GM12878 (cell line): ENCODE measurements around the gene ZNF341. TPM values are rescaled to one million over a fixed set of nuclear protein-coding genes. Genes with fewer than 3 reads are reported as not detected.

Experiments
- ATAC-seq: fragments of 200-7000 bp; cut with Tn5 transposase; 3 replicates; pipeline ENCODE4 v1.9.1; 2020; ENCODE audit warnings: mild to moderate bottlenecking, moderate library complexity
- BruUV-seq: library from RNA; stranded (reverse); fragments of 400-500 nt; replicated peaks from 2 replicates; lab custom pipeline; 2021; lab: Mats Ljungman, UMichigan
- CTCF ChIA-PET: fragments of 300-600 bp; sonication (Branson Sonifier 250); formaldehyde crosslinking; extraction: SDS; loops from one replicate; lab custom pipeline; 2021; ENCODE audit warnings: inconsistent platforms; lab: Yijun Ruan, JAX
- POLR2A ChIA-PET: fragments of 350-600 bp; formaldehyde crosslinking; extraction: SDS; loops from one replicate; lab custom pipeline; 2021; ENCODE audit warnings: inconsistent platforms; lab: Charles Lee
- RAD21 ChIA-PET: fragments of 300-600 bp; sonication (Branson Sonifier 250); formaldehyde crosslinking; loops from one replicate; lab custom pipeline; 2023; ENCODE audit warnings: antibody characterized with exemption; ENCODE audit not compliant: unreplicated experiment; lab: Charles Lee
- SMC1A ChIA-PET: fragments of 300-600 bp; sonication (Branson Sonifier 250); formaldehyde crosslinking; loops from one replicate; lab custom pipeline; 2023; ENCODE audit not compliant: unreplicated experiment, uncharacterized antibody; lab: Charles Lee
- DNase-seq: peaks from one replicate; pipeline ENCODE4 v3.0.0-alpha.2; 2011; ENCODE audit warnings: low read depth, low spot score
- FAIRE-seq: peaks from 3 replicates; lab custom pipeline; 2011; peaks lifted over from hg19 to GRCh38; lab: Jason Lieb, UNC
- H2AFZ ChIP-seq: 2 replicates; pipeline ENCODE4 v1.6.0; 2011; ENCODE audit warnings: low read depth, low read length, control low read depth; ENCODE audit not compliant: control insufficient read depth
- H3K27ac ChIP-seq: 2 replicates; pipeline ENCODE4 v1.5.1; 2011; ENCODE audit warnings: control low read depth; ENCODE audit not compliant: control insufficient read depth, insufficient read depth
- H3K27me3 ChIP-seq, 2 experiments: replicated peaks in 1 of 2; 2 replicates each; pipeline versions ENCODE4 v1.6.0 to v1.6.1; 2011; ENCODE audit warnings: low read length in 1 of 2; ENCODE audit not compliant: control insufficient read depth in 2 of 2, insufficient read depth in 2 of 2
- H3K36me3 ChIP-seq, 2 experiments: 2 replicates each; pipeline ENCODE4 v1.5.1; 2011; ENCODE audit warnings: low read length in 1 of 2; ENCODE audit not compliant: control insufficient read depth in 2 of 2, insufficient read depth in 2 of 2
- H3K4me1 ChIP-seq: 2 replicates; pipeline ENCODE4 v1.6.1; 2011; ENCODE audit warnings: mild to moderate bottlenecking, low read length, moderate library complexity, mixed read lengths; ENCODE audit not compliant: control insufficient read depth, insufficient read depth
- H3K4me2 ChIP-seq: 2 replicates; pipeline ENCODE4 v1.6.0; 2011; ENCODE audit warnings: control low read depth; ENCODE audit not compliant: control insufficient read depth, insufficient read depth
- H3K4me3 ChIP-seq: fragments of 200-600 bp; sonication (generic); 2 replicates; pipeline ENCODE4 v1.5.1; 2016
- H3K79me2 ChIP-seq: 2 replicates; pipeline ENCODE4 v1.6.0; 2011; ENCODE audit warnings: low read length; ENCODE audit not compliant: control insufficient read depth, insufficient read depth
- H3K9ac ChIP-seq: 2 replicates; pipeline ENCODE4 v1.8.0; 2011; ENCODE audit warnings: low read length, control low read depth, mixed read lengths; ENCODE audit not compliant: control insufficient read depth, insufficient read depth
- H3K9me3 ChIP-seq: replicated peaks from 3 replicates; pipeline ENCODE4 v1.5.1; 2011; ENCODE audit warnings: mild to moderate bottlenecking, low read length; ENCODE audit not compliant: control insufficient read depth, insufficient read depth
- H4K20me1 ChIP-seq: 2 replicates; pipeline ENCODE4 v1.6.0; 2011; ENCODE audit not compliant: control insufficient read depth, insufficient read depth
- BMI1 ChIP-seq: fragments of 450-650 bp; IDR thresholded peaks from 2 replicates; pipeline ENCODE4 v1.6.1; 2016; ENCODE audit warnings: mild to moderate bottlenecking, moderate library complexity, borderline replicate concordance
- BRCA1 ChIP-seq: IDR thresholded peaks from 2 replicates; pipeline ENCODE4 v1.6.1; 2011; ENCODE audit warnings: low read depth, low read length, improper control_type of control experiment
- FOXK2 ChIP-seq: fragments of 450-650 bp; IDR thresholded peaks from 2 replicates; pipeline ENCODE4 v1.6.1; 2017; ENCODE audit warnings: mild to moderate bottlenecking, moderate library complexity
- HCFC1 ChIP-seq: fragments of 150-350 bp; IDR thresholded peaks from 2 replicates; pipeline ENCODE4 v1.6.1; 2014; ENCODE audit warnings: low read length
- IKZF1 ChIP-seq: fragments of 450-650 bp; conservative IDR thresholded peaks from 2 replicates; pipeline ENCODE4 v1.6.1; 2017; ENCODE audit warnings: antibody characterized with exemption, mild to moderate bottlenecking
- RUNX3 ChIP-seq: IDR thresholded peaks from 2 replicates; pipeline ENCODE4 v1.6.1; 2012; ENCODE audit warnings: low read length, inconsistent platforms
- YBX1 ChIP-seq: fragments of 450-650 bp; IDR thresholded peaks from 2 replicates; pipeline ENCODE4 v1.6.1; 2016; ENCODE audit warnings: antibody characterized with exemption
- WGBS: methylation state at CpG from one replicate; pipeline ENCODE4 v1.1.6; 2016; ENCODE audit warnings: low lambda C conversion rate; ENCODE audit not compliant: insufficient replicate concordance, insufficient coverage; ENCODE audit errors: missing lambda C conversion rate; 5-methylcytosine and 5-hydroxymethylcytosine counted together
- in situ Hi-C: fragments of 300-500 bp; cut with MboI; formaldehyde crosslinking; loops from 9 replicates; pipeline ENCODE4 v1.14.3; 2018; ENCODE audit warnings: mixed read lengths
- intact Hi-C: fragments of 100-400 bp; cut with micrococcal nuclease; formaldehyde crosslinking; loops from one replicate; pipeline ENCODE4 v1.14.2; 2022; ENCODE audit not compliant: unreplicated experiment
- polyA plus RNA-seq, 11 experiments: library from polyadenylated mRNA; depleted of rRNA in 4 of 11; unstranded in 6 of 11; stranded (reverse) in 5 of 11; fragments of >200 nt; fragmentation: Nextera tagmentation in 4 of 11; fragmentation: Illumina TruSeq in 1 of 11; extraction: Ambion mirVana in 4 of 11; extraction: Trizol in 1 of 11; gene quantifications; 1 replicate in 1 of 11; 2 replicates in 10 of 11; pipeline versions ENCODE4 v1.2.1 to v1.2.3, GENCODE V29; 2011 to 2016; ENCODE audit warnings: inconsistent platforms in 2 of 11, missing spikeins in 2 of 11, low read depth in 1 of 11
- total RNA-seq, 4 experiments: library from RNA; depleted of rRNA in 3 of 4; stranded (reverse); fragments of >200 nt in 3 of 4; fragmentation: Illumina TruSeq in 1 of 4; extraction: Trizol in 1 of 4; gene quantifications; 2 replicates each; pipeline versions ENCODE4 v1.2.1 to v1.2.3, GENCODE V29; 2013 to 2021
- TF ChIP-seq, protein P1 (sequence below): fragments of 450-650 bp; IDR thresholded peaks from 2 replicates; pipeline ENCODE4 v1.6.1; 2017; ENCODE audit warnings: antibody characterized with exemption, mild to moderate bottlenecking, moderate library complexity
- TF ChIP-seq, protein P2 (sequence below): fragments of 450-650 bp; IDR thresholded peaks from 2 replicates; pipeline ENCODE4 v1.6.1; 2017; ENCODE audit warnings: borderline replicate concordance

Gene ZNF341
- total and polyA plus RNA-seq, 10 of the 15 experiments (the other 5 are each of a cell fraction or from before 2014, with no cell fraction given) = 0.18 to 5.0 (median 2.6) TPM

DNA sequence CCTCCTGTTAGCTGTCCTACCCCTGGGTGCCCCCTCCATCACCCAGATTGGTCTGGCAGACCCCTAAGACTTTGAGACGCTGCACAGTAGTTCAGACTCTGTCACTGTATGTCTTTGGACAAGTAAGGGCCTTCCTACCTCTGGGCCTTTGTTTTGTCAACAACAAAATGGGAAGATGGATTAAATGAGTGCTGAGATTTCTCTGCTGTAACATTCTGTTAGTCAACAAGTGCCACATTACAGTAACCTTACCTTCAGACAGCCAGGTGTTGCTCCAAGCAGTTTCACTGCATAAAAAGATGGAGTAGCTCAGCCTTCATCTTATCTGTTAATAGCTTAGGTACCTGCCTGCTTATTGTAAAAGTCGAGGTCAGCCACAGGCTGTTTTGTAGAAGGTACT is 95.3 kb downstream of the ZNF341 start:
- H3K79me2 ChIP-seq = peaks cover 83% of the 10 kb centered on the region
- H4K20me1 ChIP-seq = peaks cover 8% of the 10 kb centered on the region
- no peak overlapping the region for H3K4me2 ChIP-seq
- H3K4me3 ChIP-seq = no peak overlapping the region
- no TSS peak for BruUV-seq
- no peaks in the 10 kb centered on the region for H3K27me3 ChIP-seq
- no peak overlapping the region for H2AFZ ChIP-seq
- TF ChIP-seq FOXK2 (no peak), BRCA1 (no peak)
- TF ChIP-seq, all 136 proteins: peak for 0
- ChIA-PET RAD21 (interaction anchor here (1.5 kb wide), 1 partner anchor 9 kb away, joined by 3 read pairs; no protein-coding TSS in a partner anchor), SMC1A (interaction anchor here (1.4 to 4.4 kb wide), 4 partner anchors 14 to 32 kb away, joined by 3 to 26 read pairs (median 4); partner anchors contain the start of gene CHMP4B), CTCF (interaction anchor here (1.0 to 3.2 kb wide), 3 partner anchors 9 to 34 kb away, joined by 4 to 16 read pairs (median 4); no protein-coding TSS in a partner anchor), POLR2A (interaction anchor here (0.7 to 1.2 kb wide), 2 partner anchors 9 to 14 kb away, joined by 3 to 6 read pairs; no protein-coding TSS in a partner anchor)
- peaks cover 9% of the 10 kb centered on the region for H3K4me1 ChIP-seq
- no peak overlapping the region for H3K9ac ChIP-seq
- ATAC-seq (no peak), DNase-seq (no peak), FAIRE-seq (no peak)
- H3K36me3 ChIP-seq = peaks cover 8 to 19% of the 10 kb centered on the region in 2 experiments
- WGBS = 100% methylated on average over 2 of the region's 2 CpGs
- intact Hi-C loops = no loop called here
- in situ Hi-C loops = no loop called here
- H3K9me3 ChIP-seq = no peaks in the 10 kb centered on the region
- H3K27ac ChIP-seq = no peak overlapping the region

DNA sequence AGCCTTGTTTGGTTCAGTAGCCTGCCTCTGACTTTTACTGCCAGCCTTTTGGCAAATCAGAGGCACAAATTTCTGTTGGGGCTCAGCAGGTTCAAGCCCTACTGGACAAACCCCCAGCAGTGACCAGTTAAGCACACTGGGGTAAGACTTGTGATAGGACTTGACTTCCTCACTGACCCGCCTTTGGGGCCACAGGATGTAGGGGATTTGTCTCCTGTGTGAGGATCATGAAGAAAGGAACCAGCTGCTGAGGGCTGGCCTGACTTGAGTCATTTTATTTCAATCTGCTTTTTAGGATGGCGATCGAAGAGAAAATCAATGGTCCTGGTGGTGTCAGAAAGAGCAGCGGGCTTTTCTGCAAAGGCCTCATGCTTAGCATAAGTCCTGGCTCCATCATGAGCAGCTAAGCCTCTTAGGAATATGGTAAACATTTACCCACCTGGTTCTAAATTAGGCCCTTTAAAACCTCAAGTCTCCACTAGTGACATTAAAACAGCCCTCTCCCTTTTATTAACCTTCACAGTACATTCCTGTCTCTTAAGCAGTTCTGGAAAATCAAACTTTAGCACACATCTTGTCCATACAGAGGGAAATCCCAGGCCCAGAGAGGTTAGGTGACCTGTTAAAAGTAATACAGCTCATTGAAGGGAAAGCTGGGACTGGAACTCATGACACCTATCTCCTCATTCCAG is 96.0 kb downstream of the ZNF341 start:
- Histone ChIP-seq H3K27me3 (no peaks in the 10 kb centered on the region), H2AFZ (no peak overlapping the region), H4K20me1 (peaks cover 8% of the 10 kb centered on the region), H3K4me2 (peak overlapping the region; percentile 41; the same call in 1 of the 2 replicates), H3K9me3 (no peaks in the 10 kb centered on the region), H3K27ac (peak overlapping the region; percentile 36; the same call in 1 of the 2 replicates), H3K9ac (no peak overlapping the region), H3K79me2 (peaks cover 81% of the 10 kb centered on the region), H3K4me1 (peaks cover 9% of the 10 kb centered on the region), H3K4me3 (no peak overlapping the region), H3K36me3 (peaks cover 8 to 19% of the 10 kb centered on the region in 2 experiments)
- FAIRE-seq = no peak
- TF ChIP-seq, protein P1, sequence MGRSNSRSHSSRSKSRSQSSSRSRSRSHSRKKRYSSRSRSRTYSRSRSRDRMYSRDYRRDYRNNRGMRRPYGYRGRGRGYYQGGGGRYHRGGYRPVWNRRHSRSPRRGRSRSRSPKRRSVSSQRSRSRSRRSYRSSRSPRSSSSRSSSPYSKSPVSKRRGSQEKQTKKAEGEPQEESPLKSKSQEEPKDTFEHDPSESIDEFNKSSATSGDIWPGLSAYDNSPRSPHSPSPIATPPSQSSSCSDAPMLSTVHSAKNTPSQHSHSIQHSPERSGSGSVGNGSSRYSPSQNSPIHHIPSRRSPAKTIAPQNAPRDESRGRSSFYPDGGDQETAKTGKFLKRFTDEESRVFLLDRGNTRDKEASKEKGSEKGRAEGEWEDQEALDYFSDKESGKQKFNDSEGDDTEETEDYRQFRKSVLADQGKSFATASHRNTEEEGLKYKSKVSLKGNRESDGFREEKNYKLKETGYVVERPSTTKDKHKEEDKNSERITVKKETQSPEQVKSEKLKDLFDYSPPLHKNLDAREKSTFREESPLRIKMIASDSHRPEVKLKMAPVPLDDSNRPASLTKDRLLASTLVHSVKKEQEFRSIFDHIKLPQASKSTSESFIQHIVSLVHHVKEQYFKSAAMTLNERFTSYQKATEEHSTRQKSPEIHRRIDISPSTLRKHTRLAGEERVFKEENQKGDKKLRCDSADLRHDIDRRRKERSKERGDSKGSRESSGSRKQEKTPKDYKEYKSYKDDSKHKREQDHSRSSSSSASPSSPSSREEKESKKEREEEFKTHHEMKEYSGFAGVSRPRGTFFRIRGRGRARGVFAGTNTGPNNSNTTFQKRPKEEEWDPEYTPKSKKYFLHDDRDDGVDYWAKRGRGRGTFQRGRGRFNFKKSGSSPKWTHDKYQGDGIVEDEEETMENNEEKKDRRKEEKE = no peak
- TF ChIP-seq, protein P2, sequence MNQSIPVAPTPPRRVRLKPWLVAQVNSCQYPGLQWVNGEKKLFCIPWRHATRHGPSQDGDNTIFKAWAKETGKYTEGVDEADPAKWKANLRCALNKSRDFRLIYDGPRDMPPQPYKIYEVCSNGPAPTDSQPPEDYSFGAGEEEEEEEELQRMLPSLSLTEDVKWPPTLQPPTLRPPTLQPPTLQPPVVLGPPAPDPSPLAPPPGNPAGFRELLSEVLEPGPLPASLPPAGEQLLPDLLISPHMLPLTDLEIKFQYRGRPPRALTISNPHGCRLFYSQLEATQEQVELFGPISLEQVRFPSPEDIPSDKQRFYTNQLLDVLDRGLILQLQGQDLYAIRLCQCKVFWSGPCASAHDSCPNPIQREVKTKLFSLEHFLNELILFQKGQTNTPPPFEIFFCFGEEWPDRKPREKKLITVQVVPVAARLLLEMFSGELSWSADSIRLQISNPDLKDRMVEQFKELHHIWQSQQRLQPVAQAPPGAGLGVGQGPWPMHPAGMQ = no peak
- TF ChIP-seq BMI1 = no peak
- no peak for TF ChIP-seq IKZF1
- TF ChIP-seq HCFC1 = no peak
- TF ChIP-seq RUNX3 = no peak
- TF ChIP-seq YBX1 = no peak
- ChIA-PET SMC1A (interaction anchor here (0.5 to 4.4 kb wide), 6 partner anchors 10 to 198 kb away, joined by 3 to 26 read pairs (median 4); partner anchors contain the start of gene CHMP4B), CTCF (interaction anchor here (3.2 kb wide), 1 partner anchor 35 kb away, joined by 16 read pairs; no protein-coding TSS in a partner anchor), RAD21 (no interaction called here), POLR2A (interaction anchor here (0.7 to 1.9 kb wide), 3 partner anchors 9 to 15 kb away, joined by 3 to 6 read pairs (median 5); no protein-coding TSS in a partner anchor)
- intact Hi-C loops (no loop called here), in situ Hi-C loops (no loop called here)
- peak; percentile 27; the same call in 1 of the 3 replicates for ATAC-seq
- no TSS peak for BruUV-seq
- DNase-seq = no peak
- WGBS = 89% methylated on average over 4 of the region's 4 CpGs
